Measurements from ENCODE around the gene UCN2. TPM values are rescaled to one million over a fixed set of nuclear protein-coding genes. Genes with fewer than 3 reads are reported as not detected.

UCN2 gene
- total and polyA plus RNA-seq, 2 donors (not counting 3 experiments of a cell fraction or from before 2014, with no cell fraction given), result 0.11 TPM; not detected in 1

GRCh38 chr3:48576647-48577046 is 13.1 kb upstream of the UCN2 start:
- H3K36me3 ChIP-seq (ENCODE audit: control insufficient read depth in 2 of 2, extremely low read depth in 1 of 2, insufficient read depth in 2 of 2, low read length in 2 of 2), result no peaks in the 10 kb centered on the region
- no peak overlapping the region for H3K4me3 ChIP-seq (replicated peaks in 1 of 3; ENCODE audit: insufficient read depth in 1 of 3, low read depth in 1 of 3, low read length in 3 of 3)
- no peak overlapping the region for H3K27ac ChIP-seq (ENCODE audit: insufficient read depth, low read depth, low read length)
- FAIRE-seq, result no peak
- no peaks in the 10 kb centered on the region for H3K9me1 ChIP-seq (replicated peaks; ENCODE audit: control insufficient read depth, extremely low read depth, insufficient read depth, low read length)
- intact Hi-C loops (cut with micrococcal nuclease) (no loop called here), dilution Hi-C loops (cut with MboI; ENCODE audit: extremely low pct_ligation_motif_present, low sequenced_read_pairs) (no loop called here)
- no peak for TF ChIP-seq POLR2A (IDR thresholded peaks at IDR 0.05; ENCODE audit: low read depth, low read length)
- no peak for TF ChIP-seq JUN (IDR thresholded peaks at IDR 0.05; ENCODE audit: borderline replicate concordance, insufficient read depth, insufficient read length, low read depth)
- TF ChIP-seq, protein P1, sequence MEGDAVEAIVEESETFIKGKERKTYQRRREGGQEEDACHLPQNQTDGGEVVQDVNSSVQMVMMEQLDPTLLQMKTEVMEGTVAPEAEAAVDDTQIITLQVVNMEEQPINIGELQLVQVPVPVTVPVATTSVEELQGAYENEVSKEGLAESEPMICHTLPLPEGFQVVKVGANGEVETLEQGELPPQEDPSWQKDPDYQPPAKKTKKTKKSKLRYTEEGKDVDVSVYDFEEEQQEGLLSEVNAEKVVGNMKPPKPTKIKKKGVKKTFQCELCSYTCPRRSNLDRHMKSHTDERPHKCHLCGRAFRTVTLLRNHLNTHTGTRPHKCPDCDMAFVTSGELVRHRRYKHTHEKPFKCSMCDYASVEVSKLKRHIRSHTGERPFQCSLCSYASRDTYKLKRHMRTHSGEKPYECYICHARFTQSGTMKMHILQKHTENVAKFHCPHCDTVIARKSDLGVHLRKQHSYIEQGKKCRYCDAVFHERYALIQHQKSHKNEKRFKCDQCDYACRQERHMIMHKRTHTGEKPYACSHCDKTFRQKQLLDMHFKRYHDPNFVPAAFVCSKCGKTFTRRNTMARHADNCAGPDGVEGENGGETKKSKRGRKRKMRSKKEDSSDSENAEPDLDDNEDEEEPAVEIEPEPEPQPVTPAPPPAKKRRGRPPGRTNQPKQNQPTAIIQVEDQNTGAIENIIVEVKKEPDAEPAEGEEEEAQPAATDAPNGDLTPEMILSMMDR (IDR thresholded peaks at IDR 0.05; ENCODE audit: extremely low read depth in 1 of 2, insufficient read depth in 1 of 2, low read depth in 1 of 2, low read length in 2 of 2), result no peak
- no peak for TF ChIP-seq GATA2 (IDR thresholded peaks at IDR 0.05; ENCODE audit: insufficient read depth, insufficient read length, low read depth, low read length)
- no peak for TF ChIP-seq MYC (IDR thresholded peaks at IDR 0.05; ENCODE audit: low read depth, low read length)
- no peak overlapping the region for H2AFZ ChIP-seq (ENCODE audit: low read depth, low read length)
- no TSS peak for BruUV-seq (replicated peaks)
- H3K27me3 ChIP-seq (ENCODE audit: control insufficient read depth in 2 of 2, insufficient read depth in 2 of 2, low read length in 2 of 2), result no peaks in the 10 kb centered on the region
- H3K4me1 ChIP-seq (ENCODE audit: control insufficient read depth, extremely low read depth, insufficient read depth, low read length), result no peaks in the 10 kb centered on the region
- DNase-seq (ENCODE audit: low read depth, low spot score), result no peak
- CTCF ChIA-PET, result interaction anchor here (0.5 kb wide), 1 partner anchor 19 kb away, joined by 3 read pairs; no protein-coding TSS in a partner anchor
- POLR2A ChIA-PET, result no interaction called here
- H4K20me1 ChIP-seq (replicated peaks; ENCODE audit: control insufficient read depth, extremely low read depth, insufficient read depth, low read length), result no peaks in the 10 kb centered on the region
- no peaks in the 10 kb centered on the region for H3K9me3 ChIP-seq (replicated peaks; ENCODE audit: control insufficient read depth, insufficient read depth, low read length)
- H3K9ac ChIP-seq (replicated peaks; ENCODE audit: extremely low read depth, insufficient read depth, low read length), result no peak overlapping the region
- no peak overlapping the region for H3K4me2 ChIP-seq (ENCODE audit: insufficient read depth, low read length)
- no peaks in the 10 kb centered on the region for H3K79me2 ChIP-seq (ENCODE audit: control insufficient read depth, insufficient read depth, low read length)

DNA sequence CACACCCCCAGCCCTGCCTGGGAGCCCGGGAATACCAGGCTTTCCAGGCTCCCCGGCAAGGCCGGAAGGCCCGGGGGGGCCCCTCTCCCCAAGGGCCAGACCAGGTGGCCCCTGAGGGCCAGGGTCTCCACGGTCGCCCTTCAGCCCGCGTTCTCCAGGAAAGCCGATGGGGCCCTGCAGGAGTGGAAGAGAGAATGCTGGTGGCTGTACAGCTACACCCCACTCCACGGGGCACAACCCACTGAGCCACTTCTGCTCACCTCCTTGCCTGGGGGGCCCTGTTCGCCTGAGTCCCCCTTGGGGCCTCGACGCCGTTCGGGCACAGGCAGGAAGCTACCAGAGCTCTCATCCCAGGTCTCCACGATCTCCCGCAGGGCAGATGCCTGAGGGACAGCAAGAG is 11.8 kb upstream of the UCN2 start:
- no peak overlapping the region for H3K4me3 ChIP-seq (replicated peaks in 1 of 3; ENCODE audit: insufficient read depth in 1 of 3, low read depth in 1 of 3, low read length in 3 of 3)
- no peak overlapping the region for H3K27ac ChIP-seq (ENCODE audit: insufficient read depth, low read depth, low read length)
- dilution Hi-C loops (cut with MboI; ENCODE audit: extremely low pct_ligation_motif_present, low sequenced_read_pairs), result no loop called here
- no peaks in the 10 kb centered on the region for H3K4me1 ChIP-seq (ENCODE audit: control insufficient read depth, extremely low read depth, insufficient read depth, low read length)
- H2AFZ ChIP-seq (ENCODE audit: low read depth, low read length), result no peak overlapping the region
- ChIA-PET POLR2A (no interaction called here), CTCF (no interaction called here)
- no peaks in the 10 kb centered on the region for H3K79me2 ChIP-seq (ENCODE audit: control insufficient read depth, insufficient read depth, low read length)
- no peak overlapping the region for H3K9ac ChIP-seq (replicated peaks; ENCODE audit: extremely low read depth, insufficient read depth, low read length)
- H3K4me2 ChIP-seq (ENCODE audit: insufficient read depth, low read length), result no peak overlapping the region
- no peaks in the 10 kb centered on the region for H3K9me1 ChIP-seq (replicated peaks; ENCODE audit: control insufficient read depth, extremely low read depth, insufficient read depth, low read length)
- H3K36me3 ChIP-seq (ENCODE audit: control insufficient read depth in 2 of 2, extremely low read depth in 1 of 2, insufficient read depth in 2 of 2, low read length in 2 of 2), result no peaks in the 10 kb centered on the region
- no peaks in the 10 kb centered on the region for H3K9me3 ChIP-seq (replicated peaks; ENCODE audit: control insufficient read depth, insufficient read depth, low read length)
- no TSS peak for BruUV-seq (replicated peaks)
- no peak for TF ChIP-seq JUN (IDR thresholded peaks at IDR 0.05; ENCODE audit: borderline replicate concordance, insufficient read depth, insufficient read length, low read depth)
- no peak for TF ChIP-seq MAX (IDR thresholded peaks at IDR 0.05; ENCODE audit: insufficient read depth, insufficient read length)
- TF ChIP-seq GATA2 (IDR thresholded peaks at IDR 0.05; ENCODE audit: insufficient read depth, insufficient read length, low read depth, low read length), result no peak
- TF ChIP-seq POLR2AphosphoS5 (IDR thresholded peaks at IDR 0.05; ENCODE audit: insufficient read depth, low read depth, low read length), result no peak
- TF ChIP-seq MYC (IDR thresholded peaks at IDR 0.05; ENCODE audit: low read depth, low read length), result no peak
- no peak for TF ChIP-seq FOS (IDR thresholded peaks at IDR 0.05; ENCODE audit: borderline replicate concordance, insufficient read depth, low read length)
- TF ChIP-seq POLR2A (IDR thresholded peaks at IDR 0.05; ENCODE audit: low read depth, low read length), result no peak
- TF ChIP-seq, protein P1 (IDR thresholded peaks at IDR 0.05; ENCODE audit: extremely low read depth in 1 of 2, insufficient read depth in 1 of 2, low read depth in 1 of 2, low read length in 2 of 2), result no peak
- TF ChIP-seq EZH2 (IDR thresholded peaks at IDR 0.05; ENCODE audit: borderline replicate concordance, low read depth, low read length, severe bottlenecking), result no peak
- no peaks in the 10 kb centered on the region for H4K20me1 ChIP-seq (replicated peaks; ENCODE audit: control insufficient read depth, extremely low read depth, insufficient read depth, low read length)
- H3K27me3 ChIP-seq (ENCODE audit: control insufficient read depth in 2 of 2, insufficient read depth in 2 of 2, low read length in 2 of 2), result no peaks in the 10 kb centered on the region
- DNase-seq (ENCODE audit: low read depth, low spot score), result no peak
- intact Hi-C loops (cut with micrococcal nuclease), result no loop called here
- no peak for FAIRE-seq
